GM23338 (cell line): ENCODE measurements around the gene CDK5RAP2.

Experiments
- CREB1 ChIP-seq: fragments of 250-450 bp; sonication (Bioruptor Pico); IDR thresholded peaks from 2 replicates; pipeline ENCODE4 v1.5.0; 2020; ENCODE audit warnings: low read depth, mild to moderate bottlenecking, moderate library complexity
- CTCF ChIP-seq, 2 experiments: fragments of 200-600 bp in 1 of 2; sonication (generic) in 1 of 2; conservative IDR thresholded peaks; 2 replicates each; pipeline versions ENCODE4 v1.5.1 to v1.6.1; 2016 to 2017; ENCODE audit warnings: antibody characterized with exemption in 2 of 2, low read depth in 2 of 2, mild to moderate bottlenecking in 2 of 2, moderate library complexity in 1 of 2
- EZH2 ChIP-seq: fragments of 200-600 bp; sonication (generic); IDR thresholded peaks from one replicate; pipeline ENCODE4 v1.8.0; 2017; ENCODE audit warnings: antibody characterized with exemption, mild to moderate bottlenecking, low read depth; ENCODE audit not compliant: unreplicated experiment
- EZH2phosphoT487 ChIP-seq: fragments of 200-600 bp; sonication (generic); IDR thresholded peaks from one replicate; pipeline ENCODE4 v1.8.1; 2018; ENCODE audit warnings: antibody characterized with exemption; ENCODE audit not compliant: unreplicated experiment
- POLR2AphosphoS5 ChIP-seq: IDR thresholded peaks from 2 replicates; pipeline ENCODE4 v1.6.1; 2016; ENCODE audit warnings: antibody characterized with exemption, low read depth
- REST ChIP-seq: IDR thresholded peaks from one replicate; pipeline ENCODE4 v1.6.1; 2018; ENCODE audit warnings: antibody characterized with exemption; ENCODE audit not compliant: unreplicated experiment
- ZNF331 ChIP-seq: fragments of 250-450 bp; sonication (Bioruptor Pico); IDR thresholded peaks from 2 replicates; pipeline ENCODE4 v1.5.0; 2020; ENCODE audit warnings: low read depth, mild to moderate bottlenecking, moderate library complexity
- ZNF462 ChIP-seq: fragments of 250-450 bp; sonication (Bioruptor Pico); IDR thresholded peaks from 2 replicates; pipeline ENCODE4 v1.5.0; 2020; ENCODE audit warnings: mild to moderate bottlenecking, moderate library complexity

GRCh38 chr9:120363697-120364096 is 216.3 kb downstream of the CDK5RAP2 start:
- TF ChIP-seq CTCF (conservative IDR thresholded peaks at IDR 0.05; ENCODE audit: low read depth in 2 of 2), result no peak
- TF ChIP-seq EZH2, result no peak
- TF ChIP-seq ZNF331 (CRISPR knock-in tag), result no peak
- no peak for TF ChIP-seq REST
- no peak for TF ChIP-seq POLR2AphosphoS5
- TF ChIP-seq ZNF462 (CRISPR knock-in tag), result no peak
- TF ChIP-seq EZH2phosphoT487, result no peak
- TF ChIP-seq CREB1 (CRISPR knock-in tag), result no peak
